ENCODE results near the gene TAS2R40.

- TF ChIP-seq ZNF274 (IDR thresholded peaks at IDR 0.05; ENCODE audit: low read depth, low read length) (no peak), CEBPB (IDR thresholded peaks at IDR 0.05; ENCODE audit: low read depth) (no peak), POLR2AphosphoS5 (IDR thresholded peaks at IDR 0.05; ENCODE audit: low read depth, low read length) (no peak), EZH2 (IDR thresholded peaks at IDR 0.05) (no peak), YY1 (IDR thresholded peaks at IDR 0.05; ENCODE audit: extremely low read depth, insufficient replicate concordance, low read depth, low read length) (no peak), EZH2phosphoT487 (IDR thresholded peaks at IDR 0.05; ENCODE audit: borderline replicate concordance) (no peak)
- TF ChIP-seq, protein P1, sequence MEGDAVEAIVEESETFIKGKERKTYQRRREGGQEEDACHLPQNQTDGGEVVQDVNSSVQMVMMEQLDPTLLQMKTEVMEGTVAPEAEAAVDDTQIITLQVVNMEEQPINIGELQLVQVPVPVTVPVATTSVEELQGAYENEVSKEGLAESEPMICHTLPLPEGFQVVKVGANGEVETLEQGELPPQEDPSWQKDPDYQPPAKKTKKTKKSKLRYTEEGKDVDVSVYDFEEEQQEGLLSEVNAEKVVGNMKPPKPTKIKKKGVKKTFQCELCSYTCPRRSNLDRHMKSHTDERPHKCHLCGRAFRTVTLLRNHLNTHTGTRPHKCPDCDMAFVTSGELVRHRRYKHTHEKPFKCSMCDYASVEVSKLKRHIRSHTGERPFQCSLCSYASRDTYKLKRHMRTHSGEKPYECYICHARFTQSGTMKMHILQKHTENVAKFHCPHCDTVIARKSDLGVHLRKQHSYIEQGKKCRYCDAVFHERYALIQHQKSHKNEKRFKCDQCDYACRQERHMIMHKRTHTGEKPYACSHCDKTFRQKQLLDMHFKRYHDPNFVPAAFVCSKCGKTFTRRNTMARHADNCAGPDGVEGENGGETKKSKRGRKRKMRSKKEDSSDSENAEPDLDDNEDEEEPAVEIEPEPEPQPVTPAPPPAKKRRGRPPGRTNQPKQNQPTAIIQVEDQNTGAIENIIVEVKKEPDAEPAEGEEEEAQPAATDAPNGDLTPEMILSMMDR (IDR thresholded peaks at IDR 0.05 in 2 of 3, conservative IDR thresholded peaks at IDR 0.05 in 1 of 3; ENCODE audit: borderline replicate concordance in 1 of 3, insufficient read depth in 1 of 3, low read depth in 2 of 3, low read length in 2 of 3), result no peak
These were observed 22.5 kb downstream of the TAS2R40 start for GRCh38 chr7:143244321-143244720.

Measured in HCT116 (cell line).